H1 (cell line): Measurements from ENCODE around the gene PTPRCAP. TPM values are rescaled to one million over a fixed set of nuclear protein-coding genes. Genes with fewer than 3 reads are reported as not detected.

Source experiments
- CTCF ChIA-PET: fragments of 300-600 bp; sonication (Branson Sonifier 250); formaldehyde crosslinking; loops from one replicate; lab custom pipeline; 2021; ENCODE audit not compliant: partially characterized antibody; lab: Charles Lee
- POLR2A ChIA-PET: fragments of 300-600 bp; sonication (Branson Sonifier 250); formaldehyde crosslinking; loops from one replicate; lab custom pipeline; 2021; ENCODE audit warnings: inconsistent platforms; ENCODE audit not compliant: partially characterized antibody; lab: Charles Lee
- DNase-seq, 2 experiments: peaks; one replicate each; pipeline versions ENCODE4 v3.0.0 to v3.0.0-alpha.2; 2010 to 2022; ENCODE audit warnings: low spot score in 2 of 2, low read depth in 1 of 2, mixed read lengths in 1 of 2
- FAIRE-seq: peaks from 2 replicates; lab custom pipeline; 2011; peaks lifted over from hg19 to GRCh38; lab: Jason Lieb, UNC
- H2AFZ ChIP-seq: 2 replicates; pipeline ENCODE4 v1.8.1; 2012; ENCODE audit warnings: low read length, inconsistent platforms
- H2AK5ac ChIP-seq: 2 replicates; pipeline ENCODE4 v1.6.1; 2013; ENCODE audit warnings: low read depth, low read length
- H2BK120ac ChIP-seq: replicated peaks from 2 replicates; pipeline ENCODE3; 2013; ENCODE audit warnings: low read depth, low read length, inconsistent platforms
- H2BK12ac ChIP-seq: 2 replicates; pipeline ENCODE4 v1.6.1; 2013; ENCODE audit warnings: low read depth, low read length
- H2BK15ac ChIP-seq: 2 replicates; pipeline ENCODE4 v1.6.1; 2013; ENCODE audit warnings: low read length
- H2BK20ac ChIP-seq: 2 replicates; pipeline ENCODE4 v1.6.1; 2013; ENCODE audit warnings: low read length
- H2BK5ac ChIP-seq: 2 replicates; pipeline ENCODE4 v1.6.1; 2013; ENCODE audit warnings: low read depth, low read length
- H3K14ac ChIP-seq: 2 replicates; pipeline ENCODE4 v1.6.1; 2013; ENCODE audit warnings: inconsistent platforms; ENCODE audit not compliant: insufficient read length
- H3K18ac ChIP-seq: 2 replicates; pipeline ENCODE4 v1.6.1; 2013; ENCODE audit warnings: low read length; ENCODE audit errors: extremely low read depth
- H3K23ac ChIP-seq: 2 replicates; pipeline ENCODE4 v1.6.1; 2013; ENCODE audit warnings: inconsistent platforms; ENCODE audit not compliant: insufficient read length
- H3K23me2 ChIP-seq: 2 replicates; pipeline ENCODE4 v1.6.1; 2013; ENCODE audit warnings: low read depth, low read length
- H3K27ac ChIP-seq: 2 replicates; pipeline ENCODE4 v1.6.1; 2011; ENCODE audit warnings: low read depth, low read length, inconsistent platforms
- H3K27me3 ChIP-seq, 4 experiments: replicated peaks in 1 of 4; 1 replicate in 1 of 4; 2 replicates in 3 of 4; pipeline versions ENCODE4 v1.6.1 to v1.8.1; 2011 to 2013; ENCODE audit warnings: low read length in 3 of 4, mild to moderate bottlenecking in 3 of 4, inconsistent platforms in 2 of 4, mixed read lengths in 2 of 4, moderate library complexity in 1 of 4; ENCODE audit not compliant: control insufficient read depth in 3 of 4, insufficient read depth in 3 of 4; ENCODE audit errors: extremely low read depth in 1 of 4
- H3K36me3 ChIP-seq, 4 experiments: 2 replicates each; pipeline versions ENCODE4 v1.6.1 to v1.8.1; 2011 to 2013; ENCODE audit warnings: mild to moderate bottlenecking in 4 of 4, low read length in 3 of 4, moderate library complexity in 2 of 4, control low read depth in 1 of 4, inconsistent platforms in 1 of 4; ENCODE audit not compliant: insufficient read depth in 4 of 4, control insufficient read depth in 2 of 4
- H3K4ac ChIP-seq: replicated peaks from 2 replicates; pipeline ENCODE3; 2013; ENCODE audit warnings: low read length, low read depth, mixed read lengths, inconsistent platforms; ENCODE audit not compliant: insufficient read length
- H3K4me1 ChIP-seq, 4 experiments: replicated peaks in 1 of 4; 1 replicate in 1 of 4; 2 replicates in 3 of 4; pipeline versions ENCODE4 v1.6.1 to v1.8.1; 2011 to 2013; ENCODE audit warnings: low read length in 3 of 4, inconsistent platforms in 2 of 4, mixed read lengths in 1 of 4; ENCODE audit not compliant: insufficient read depth in 4 of 4, control insufficient read depth in 3 of 4
- H3K4me2 ChIP-seq, 2 experiments: 2 replicates each; pipeline versions ENCODE4 v1.6.1 to v1.8.1; 2011 to 2013; ENCODE audit warnings: low read depth in 2 of 2, low read length in 2 of 2, control low read depth in 1 of 2, inconsistent platforms in 1 of 2, mild to moderate bottlenecking in 1 of 2; ENCODE audit not compliant: insufficient read depth in 1 of 2
- H3K4me3 ChIP-seq, 4 experiments: fragments of 200-600, 300-600 bp in 1 of 4; sonication (generic), shearing (Covaris generic), sonication (Bioruptor Twin) in 1 of 4; 2 replicates each; pipeline versions ENCODE4 v1.5.1 to v1.8.1; 2011 to 2016; ENCODE audit warnings: low read length in 4 of 4, low read depth in 3 of 4, control low read depth in 2 of 4, inconsistent platforms in 2 of 4, mild to moderate bottlenecking in 2 of 4, mixed read lengths in 1 of 4, moderate library complexity in 1 of 4; ENCODE audit not compliant: insufficient read depth in 2 of 4; ENCODE audit errors: extremely low read depth in 1 of 4
- H3K56ac ChIP-seq: replicated peaks from 2 replicates; pipeline ENCODE3; 2013; ENCODE audit warnings: low read depth, mild to moderate bottlenecking, mixed read lengths, low read length, inconsistent platforms; ENCODE audit not compliant: insufficient read length
- H3K79me1 ChIP-seq: 2 replicates; pipeline ENCODE4 v1.6.1; 2013; ENCODE audit warnings: low read depth, low read length, control low read depth
- H3K79me2 ChIP-seq, 2 experiments: 2 replicates each; pipeline versions ENCODE4 v1.6.1 to v1.8.1; 2012 to 2013; ENCODE audit warnings: low read length in 2 of 2, mild to moderate bottlenecking in 2 of 2, inconsistent platforms in 1 of 2; ENCODE audit not compliant: insufficient read depth in 2 of 2, control insufficient read depth in 1 of 2
- H3K9ac ChIP-seq, 4 experiments: replicated peaks in 1 of 4; 1 replicate in 1 of 4; 2 replicates in 3 of 4; pipeline versions ENCODE4 v1.6.1 to v1.8.1; 2011 to 2013; ENCODE audit warnings: low read depth in 3 of 4, low read length in 3 of 4, control low read depth in 2 of 4, mild to moderate bottlenecking in 2 of 4, moderate library complexity in 2 of 4, inconsistent platforms in 1 of 4; ENCODE audit errors: extremely low read depth in 1 of 4
- H3K9me3 ChIP-seq, 2 experiments: 2 replicates each; pipeline versions ENCODE4 v1.6.1 to v1.8.1; 2012 to 2013; ENCODE audit warnings: mild to moderate bottlenecking in 2 of 2, moderate library complexity in 2 of 2, control low read depth in 1 of 2, inconsistent platforms in 1 of 2, low read depth in 1 of 2, low read length in 1 of 2, mixed read lengths in 1 of 2; ENCODE audit not compliant: insufficient read depth in 2 of 2
- H4K20me1 ChIP-seq, 2 experiments: replicated peaks in 1 of 2; 2 replicates each; pipeline versions ENCODE3 to v1.8.1; 2011 to 2013; ENCODE audit warnings: inconsistent platforms in 2 of 2, low read length in 2 of 2, mild to moderate bottlenecking in 1 of 2; ENCODE audit not compliant: insufficient read depth in 2 of 2, control insufficient read depth in 1 of 2
- H4K5ac ChIP-seq: 2 replicates; pipeline ENCODE4 v1.6.1; 2013; ENCODE audit warnings: low read length, low read depth, mixed read lengths, inconsistent platforms; ENCODE audit not compliant: insufficient read length
- H4K8ac ChIP-seq: 2 replicates; pipeline ENCODE4 v1.8.0; 2013; ENCODE audit warnings: mild to moderate bottlenecking, moderate library complexity, low read length, inconsistent platforms; ENCODE audit not compliant: insufficient read depth; ENCODE audit errors: extremely low read depth
- H4K91ac ChIP-seq: replicated peaks from 2 replicates; pipeline ENCODE3; 2013; ENCODE audit warnings: low read length, mixed read lengths, inconsistent platforms; ENCODE audit not compliant: insufficient read length
- BACH1 ChIP-seq: IDR thresholded peaks from 2 replicates; pipeline ENCODE4 v1.6.1; 2012; ENCODE audit warnings: low read length, improper control_type of control experiment
- HDAC2 ChIP-seq, 2 experiments: fragments of 300-600 bp in 1 of 2; sonication (generic) in 1 of 2; IDR thresholded peaks; 2 replicates each; pipeline ENCODE4 v1.6.1; 2011 to 2012; ENCODE audit warnings: low read depth in 2 of 2, low read length in 2 of 2, mild to moderate bottlenecking in 2 of 2, moderate library complexity in 2 of 2, borderline replicate concordance in 1 of 2, inconsistent platforms in 1 of 2
- KDM1A ChIP-seq: fragments of 200-600, 300-600 bp; sonication (generic); IDR thresholded peaks from 2 replicates; pipeline ENCODE4 v1.7.1; 2016; ENCODE audit warnings: mild to moderate bottlenecking, low read length, borderline replicate concordance
- POLR2AphosphoS5 ChIP-seq: IDR thresholded peaks from 2 replicates; pipeline ENCODE4 v1.6.1; 2011; ENCODE audit warnings: low read depth, low read length
- SP1 ChIP-seq: IDR thresholded peaks from 2 replicates; pipeline ENCODE4 v1.6.1; 2011; ENCODE audit warnings: low read depth, low read length
- SRF ChIP-seq: IDR thresholded peaks from 2 replicates; pipeline ENCODE4 v1.6.1; 2011; ENCODE audit warnings: mild to moderate bottlenecking, low read depth, low read length, moderate library complexity
- SUZ12 ChIP-seq: fragments of 200-600 bp; sonication (generic); IDR thresholded peaks from 2 replicates; pipeline ENCODE4 v1.6.1; 2012; ENCODE audit warnings: mild to moderate bottlenecking, inconsistent platforms, low read length, moderate library complexity, mixed read lengths
- TAF1 ChIP-seq: IDR thresholded peaks from 2 replicates; pipeline ENCODE4 v1.6.1; 2011; ENCODE audit warnings: mild to moderate bottlenecking, low read depth, low read length
- TCF12 ChIP-seq: IDR thresholded peaks from 2 replicates; pipeline ENCODE4 v1.6.1; 2011; ENCODE audit warnings: low read depth, mild to moderate bottlenecking, low read length
- ZNF274 ChIP-seq: IDR thresholded peaks from 2 replicates; pipeline ENCODE4 v1.7.0; 2012; ENCODE audit warnings: low read length, borderline replicate concordance; ENCODE audit errors: extremely low read depth
- WGBS, 2 experiments: shearing (Covaris generic) in 1 of 2; methylation state at CpG; one replicate each; pipeline versions ENCODE4 v1.1.6 to v1.1.7; 2013 to 2015; ENCODE audit warnings: low lambda C conversion rate in 2 of 2, mixed read lengths in 2 of 2, inconsistent platforms in 1 of 2, low coverage in 1 of 2, missing lambda C conversion rate in 1 of 2; ENCODE audit not compliant: insufficient replicate concordance in 2 of 2, insufficient coverage in 1 of 2, insufficient read length in 1 of 2; ENCODE audit errors: extremely low coverage in 1 of 2, missing lambda C conversion rate in 1 of 2; 5-methylcytosine and 5-hydroxymethylcytosine counted together
- polyA plus RNA-seq, 7 experiments: library from polyadenylated mRNA; depleted of rRNA in 3 of 7; stranded (reverse) in 5 of 7; unstranded in 2 of 7; fragments of >200 nt in 5 of 7; fragments of 200-250 nt in 2 of 7; gene quantifications; 1 replicate in 5 of 7; 2 replicates in 1 of 7; 4 replicates in 1 of 7; pipeline versions ENCODE4 v1.2.1 to v1.2.3, GENCODE V29; 2011 to 2013; ENCODE audit warnings: missing spikeins in 2 of 7, mixed read lengths in 2 of 7
- total RNA-seq: library from RNA; stranded (reverse); fragmentation: NEBNext Ultra II Directional; extraction: Animal tissue kit (Norgen Biotek cat#: 25700); gene quantifications from 2 replicates; pipeline ENCODE4 v1.2.1, GENCODE V29; 2021

PTPRCAP gene
- total and polyA plus RNA-seq, 2 of the 8 experiments (the other 6 are each of a cell fraction or from before 2014, with no cell fraction given), result 0.78 to 6.7 TPM

DNA sequence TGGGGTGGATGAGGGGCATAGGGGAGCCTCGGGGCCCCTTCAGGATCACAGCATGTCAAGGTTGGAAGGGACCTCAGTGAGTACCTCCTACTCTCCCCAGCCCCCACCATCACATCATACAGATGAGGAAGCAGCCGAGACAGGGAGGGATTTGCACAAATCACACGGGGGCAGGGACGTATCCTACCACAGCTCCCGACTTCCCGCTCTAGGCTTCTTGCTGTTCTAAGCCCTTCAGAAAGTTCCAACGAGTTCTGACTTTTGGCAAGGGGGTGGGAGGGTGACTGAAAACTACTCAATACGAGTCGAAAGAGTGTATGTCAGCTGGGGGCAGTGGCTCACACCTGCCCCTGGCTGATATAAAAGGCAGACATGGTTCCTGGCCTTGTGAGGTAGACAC is 50.4 kb downstream of the PTPRCAP start:
- WGBS, 2 experiments, result 79% methylated on average over 9 of the region's 9 CpGs; no CpG with 5 or more reads in 1 of the 2 experiments
- Histone ChIP-seq H3K27me3 (peaks cover 0 to 11% (median 6%) of the 10 kb centered on the region in 4 experiments; a peak in 4 of 7 replicates), H3K79me1 (no peaks in the 10 kb centered on the region), H3K9me3 (no peaks in the 10 kb centered on the region), H4K5ac (no peak overlapping the region), H2BK20ac (no peak overlapping the region), H3K4me2 (no peak overlapping the region), H4K91ac (no peak overlapping the region)
- CTCF ChIA-PET, result interaction anchor here (0.6 to 34.8 kb wide), 13 partner anchors 7 to 208 kb away, joined by 3 to 1305 read pairs (median 4); partner anchors contain the start of genes CLCF1, PITPNM1 and POLD4
- TF ChIP-seq SRF (no peak), TAF1 (no peak), SUZ12 (no peak), ZNF274 (no peak), TCF12 (no peak), SP1 (no peak), POLR2AphosphoS5 (no peak), KDM1A (no peak), HDAC2 (IDR thresholded peaks at IDR 0.05; ENCODE audit: borderline replicate concordance in 1 of 2, low read depth in 2 of 2, low read length in 2 of 2) (no peak), BACH1 (no peak)
- TF ChIP-seq, all 59 proteins: peak for 0
- Histone ChIP-seq H2BK12ac (peak overlapping the region; percentile 68; the same call in 1 of the 2 replicates), H3K23me2 (peaks cover 7% of the 10 kb centered on the region), H2BK5ac (no peak overlapping the region), H3K4me3 (no peak overlapping the region), H3K56ac (no peak overlapping the region), H3K27ac (no peak overlapping the region), H3K18ac (no peak overlapping the region), H2AFZ (no peak overlapping the region), H3K23ac (no peak overlapping the region), H2AK5ac (no peak overlapping the region), H3K14ac (no peak overlapping the region), H4K8ac (peak overlapping the region; percentile 46; the same call in 1 of the 2 replicates), H4K20me1 (peaks cover 0 to 2% of the 10 kb centered on the region in 2 experiments), H3K4ac (no peak overlapping the region), H3K36me3 (no peaks in the 10 kb centered on the region), H2BK15ac (0 out of 2 replicates have a peak overlapping the region, but pooled peaks have one; percentile 21), H2BK120ac (no peak overlapping the region), H3K9ac (no peak overlapping the region), H3K79me2 (no peaks in the 10 kb centered on the region), H3K4me1 (peaks cover 0 to 4% (median 3%) of the 10 kb centered on the region in 4 experiments; a peak in 2 of 7 replicates)
- DNase-seq (no peak), FAIRE-seq (no peak)
- POLR2A ChIA-PET, result interaction anchor here (0.6 to 2.2 kb wide), 8 partner anchors 9 to 104 kb away, joined by 3 to 7 read pairs (median 4); partner anchors contain the start of genes CLCF1 and POLD4
